HG03520 (cell line): Measurements from ENCODE around the gene ITGA11.

Experiments used
- ATAC-seq: cut with Tn5 transposase; IDR thresholded peaks from one replicate; pipeline ENCODE4 v1.9.1; 2021; ENCODE audit warnings: mild to moderate bottlenecking, moderate library complexity; ENCODE audit not compliant: unreplicated experiment

Gene ITGA11

DNA sequence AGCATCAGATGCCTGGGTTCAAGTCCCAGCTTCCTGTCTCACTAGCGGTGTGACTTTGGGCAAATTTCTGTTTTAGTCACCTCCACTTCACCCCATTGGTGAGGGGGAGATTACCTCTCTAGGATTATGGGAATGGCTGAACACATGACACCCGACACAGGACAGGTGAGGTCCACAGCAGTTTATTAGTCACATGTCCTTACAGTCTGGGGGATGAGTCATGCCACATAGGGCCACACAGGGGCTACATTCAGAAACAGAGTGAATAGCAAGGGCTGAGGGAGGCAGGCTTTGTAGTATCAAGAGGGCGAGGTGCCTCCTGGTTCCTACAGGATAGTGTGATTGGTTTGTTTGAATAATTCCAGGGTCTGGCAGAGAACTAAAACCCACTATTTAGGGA, 15.2 kb upstream of the ITGA11 start:
- no peak for ATAC-seq

DNA sequence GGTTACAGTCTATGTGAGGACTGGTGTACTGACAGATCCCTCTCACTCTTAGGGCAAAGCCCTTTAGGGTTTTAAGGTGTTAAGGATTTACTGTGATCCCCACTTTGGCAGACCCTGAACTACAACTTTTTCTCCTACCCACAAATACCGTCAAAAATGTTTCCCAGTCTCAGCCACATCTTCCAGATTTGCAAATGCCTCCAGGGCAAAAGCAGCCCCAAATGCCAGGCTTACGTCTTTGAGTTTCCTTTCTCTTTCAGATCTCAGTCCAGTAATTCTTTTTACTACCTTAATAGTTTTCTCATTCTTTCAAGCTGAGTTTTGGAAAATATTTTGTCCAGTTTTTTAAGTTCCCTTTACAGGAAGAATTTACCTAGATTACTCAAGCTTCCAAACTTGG, 13.4 kb upstream of the ITGA11 start:
- ATAC-seq: no peak

DNA sequence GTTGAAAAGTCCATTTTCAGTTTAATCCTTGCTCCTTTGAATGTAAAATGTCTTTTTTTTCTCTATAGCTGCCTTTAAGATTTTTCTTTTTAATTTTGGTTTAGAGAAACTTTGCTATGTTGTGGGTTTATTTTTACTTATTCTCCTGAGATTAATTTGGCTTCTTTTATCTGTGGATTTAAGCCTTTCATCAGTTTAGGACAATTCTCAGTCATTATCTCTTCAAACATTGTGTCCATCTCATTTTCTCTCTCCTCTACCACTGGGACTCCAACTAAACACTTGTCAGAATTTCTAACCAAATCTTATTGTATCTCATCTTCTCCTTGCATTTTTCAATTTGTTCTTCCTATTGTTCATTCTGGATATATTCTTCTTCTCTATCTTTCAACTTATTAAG, 12.4 kb upstream of the ITGA11 start:
- ATAC-seq: no peak

DNA sequence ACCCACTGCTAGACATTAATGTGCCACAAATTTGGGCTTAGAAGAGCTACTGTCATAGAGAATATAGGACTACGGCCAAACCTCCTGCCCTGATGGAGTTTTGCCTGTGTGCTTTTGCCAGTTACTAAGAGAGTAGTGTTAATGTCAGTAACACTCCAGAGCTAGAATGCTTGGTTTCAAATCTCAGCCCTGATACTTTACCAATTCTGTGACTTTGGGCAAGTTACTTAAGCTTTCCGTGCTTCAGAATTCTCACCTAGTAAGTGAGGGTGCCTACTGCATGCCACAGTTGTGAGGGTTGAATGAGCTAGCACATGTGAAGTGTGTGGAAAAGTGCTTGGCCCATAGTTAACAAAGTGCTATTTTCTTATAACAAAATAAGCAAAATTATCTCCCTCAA, 10.9 kb upstream of the ITGA11 start:
- ATAC-seq: no peak

DNA sequence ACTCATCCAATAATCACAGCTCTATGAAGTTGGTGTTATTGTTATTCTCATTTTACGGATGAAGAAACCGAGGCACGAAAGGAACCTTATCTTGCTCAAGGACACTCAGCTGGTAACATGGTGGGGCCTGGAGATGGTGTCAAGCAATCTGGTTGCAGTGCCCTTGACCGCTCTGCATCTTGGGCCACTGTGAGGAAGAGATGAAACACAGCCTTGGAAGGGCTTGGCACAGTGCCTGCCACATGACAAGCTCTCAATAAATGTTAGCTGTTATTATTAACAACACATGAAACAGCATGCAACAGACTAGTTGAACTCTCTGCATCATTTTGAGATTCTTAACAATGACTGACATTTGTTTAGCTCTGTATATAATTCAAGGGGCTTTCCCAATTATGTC, 10.1 kb upstream of the ITGA11 start:
- ATAC-seq: no peak

DNA sequence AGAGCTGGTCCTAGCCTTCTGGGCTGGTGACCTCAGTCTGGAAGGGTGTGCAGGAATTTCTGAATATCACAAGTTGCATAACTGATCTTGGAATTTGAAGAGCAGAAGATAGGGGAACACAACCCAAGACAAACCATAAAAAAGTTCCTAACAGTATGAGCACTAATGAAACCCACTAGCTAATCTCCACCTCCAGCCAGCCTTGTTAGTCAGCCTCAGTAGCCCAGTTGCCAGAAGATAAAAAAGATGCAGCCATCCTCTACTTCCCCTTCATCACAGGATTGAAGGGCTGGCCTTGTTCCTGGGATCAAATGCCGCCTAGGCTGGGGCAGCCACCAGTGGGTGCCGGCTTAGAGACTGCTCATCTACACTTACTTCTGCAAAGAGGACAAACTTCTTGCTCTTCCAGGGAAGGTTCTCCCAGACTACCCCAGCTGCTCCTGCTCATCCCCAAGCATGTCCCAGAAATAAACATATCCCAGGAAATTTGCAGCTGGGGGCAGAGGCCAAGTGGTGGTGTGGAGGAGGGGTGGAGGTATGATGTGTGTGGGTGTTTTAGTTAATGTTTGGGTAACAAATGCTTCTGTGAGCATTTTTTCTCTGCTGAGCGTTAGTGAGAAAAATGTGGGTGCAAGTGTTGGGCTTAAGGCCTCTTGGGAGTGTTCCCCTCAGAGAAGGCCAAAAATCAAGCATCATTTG, 9.2 kb upstream of the ITGA11 start:
- ATAC-seq: no peak

DNA sequence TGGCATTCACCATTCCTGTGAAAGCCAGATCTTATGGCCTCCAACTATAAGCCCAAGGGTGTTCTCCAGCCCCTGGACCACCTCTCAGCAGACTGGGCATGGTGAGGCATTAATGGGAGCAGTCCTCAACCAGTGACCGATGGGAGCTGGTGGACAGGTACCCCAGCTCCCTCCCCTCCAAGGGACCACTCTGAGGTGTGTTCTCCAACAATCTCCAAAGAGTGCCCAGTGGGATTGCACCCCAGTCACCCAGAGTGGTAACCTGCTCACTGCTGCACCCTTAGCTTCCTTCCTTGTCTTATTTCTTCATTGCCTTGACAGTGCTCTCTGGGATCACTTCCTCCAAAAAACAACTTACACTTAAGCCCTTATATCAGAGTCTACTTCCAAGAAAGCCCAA, 8.2 kb upstream of the ITGA11 start:
- no peak for ATAC-seq

DNA sequence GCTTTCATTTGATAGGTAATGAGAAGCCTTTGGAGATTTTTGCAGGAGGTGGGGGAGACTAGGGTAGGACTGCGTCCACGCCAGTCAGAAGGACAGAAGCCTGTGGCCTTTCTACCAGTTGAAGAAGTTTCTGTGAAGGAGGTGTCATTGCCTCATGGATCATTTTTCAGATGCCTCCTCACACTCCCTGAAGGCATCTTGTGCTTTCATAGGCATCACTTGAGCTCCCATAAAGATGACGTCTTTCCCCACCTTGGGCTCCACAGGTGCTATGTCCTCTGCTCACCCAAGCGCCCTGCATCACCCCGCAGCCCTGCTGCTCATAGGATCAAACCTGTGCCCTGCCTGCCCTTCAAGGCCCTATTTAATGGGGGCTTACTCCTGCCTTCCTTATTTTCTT, 7.5 kb upstream of the ITGA11 start:
- ATAC-seq: no peak

DNA sequence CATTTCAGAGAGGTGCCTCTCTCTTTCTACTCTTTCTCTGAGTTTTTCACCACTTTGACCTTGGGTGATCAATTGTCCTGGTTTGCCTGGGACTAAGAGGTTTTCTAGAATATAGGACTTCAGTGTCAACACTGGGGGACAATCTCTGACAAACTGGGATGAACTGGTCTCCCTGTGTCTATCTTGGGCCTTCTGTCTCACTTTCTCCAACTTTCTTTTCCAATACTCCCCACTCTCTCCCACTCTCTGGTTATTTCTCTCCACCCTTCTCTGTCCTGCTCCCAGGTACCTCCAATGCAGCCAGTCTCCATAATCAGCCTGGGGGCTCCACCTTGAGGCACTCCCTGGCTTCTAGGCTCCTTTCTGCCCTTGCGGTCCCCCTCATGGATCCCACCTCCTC, 4.7 kb upstream of the ITGA11 start:
- no peak for ATAC-seq

DNA sequence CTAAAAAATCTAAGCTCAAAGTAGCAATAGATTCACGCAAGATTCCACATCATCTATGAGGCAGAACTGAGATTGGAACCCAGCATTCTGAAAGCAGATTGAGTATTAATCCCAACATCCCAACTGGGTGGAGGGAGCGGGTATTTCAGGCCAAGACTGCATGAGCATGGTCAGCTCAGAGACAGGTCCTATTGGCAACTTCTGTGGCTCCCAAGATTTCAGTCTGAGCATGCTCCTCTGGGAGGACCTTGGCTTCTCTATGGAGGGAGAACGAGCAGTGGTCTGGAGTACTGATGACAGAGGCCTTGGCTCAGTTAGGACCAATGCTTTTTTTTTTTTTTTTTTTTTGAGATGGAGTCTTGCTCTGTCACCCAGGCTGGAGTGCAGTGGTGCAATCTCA, 4.0 kb upstream of the ITGA11 start:
- no peak for ATAC-seq

DNA sequence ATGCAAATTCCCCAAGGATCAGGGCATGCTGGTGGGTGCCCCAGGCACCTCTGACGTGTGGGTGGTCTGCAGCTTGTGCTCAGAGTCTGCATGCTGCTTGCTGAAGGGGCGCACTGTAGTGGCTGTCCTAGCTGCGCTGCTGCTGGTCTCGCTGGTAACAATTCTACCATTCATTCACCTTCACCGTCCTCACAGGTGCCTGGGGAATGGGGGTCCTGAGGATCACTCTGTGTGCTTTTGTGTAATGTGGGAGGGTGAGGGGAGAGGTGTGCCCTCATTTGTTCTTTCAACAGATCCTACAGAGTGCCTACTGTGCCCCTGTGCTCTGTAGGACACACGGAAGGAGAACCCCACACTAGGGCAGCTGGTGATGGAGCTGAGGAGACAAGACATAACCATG, 2.1 kb upstream of the ITGA11 start:
- no peak for ATAC-seq

DNA sequence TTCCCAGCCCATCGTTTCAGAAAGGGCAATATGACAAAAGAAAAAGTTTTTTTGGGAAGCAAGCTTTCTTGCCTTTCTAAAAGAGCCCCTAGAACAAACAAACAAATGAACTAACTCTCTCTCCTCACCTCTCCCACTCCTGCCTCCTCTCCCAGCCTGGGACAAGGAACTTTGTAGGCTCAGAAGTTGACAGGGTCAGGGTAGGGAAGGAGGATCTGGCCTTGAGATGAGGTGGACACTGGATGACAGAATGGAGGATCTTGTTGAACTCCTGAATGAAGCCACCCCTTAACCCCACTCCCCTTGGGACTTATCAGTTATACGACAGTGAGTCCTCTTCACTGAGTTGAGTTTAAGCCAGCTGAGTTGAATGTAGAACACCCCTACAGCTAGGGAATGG, 1.6 kb upstream of the ITGA11 start:
- ATAC-seq: no peak

DNA sequence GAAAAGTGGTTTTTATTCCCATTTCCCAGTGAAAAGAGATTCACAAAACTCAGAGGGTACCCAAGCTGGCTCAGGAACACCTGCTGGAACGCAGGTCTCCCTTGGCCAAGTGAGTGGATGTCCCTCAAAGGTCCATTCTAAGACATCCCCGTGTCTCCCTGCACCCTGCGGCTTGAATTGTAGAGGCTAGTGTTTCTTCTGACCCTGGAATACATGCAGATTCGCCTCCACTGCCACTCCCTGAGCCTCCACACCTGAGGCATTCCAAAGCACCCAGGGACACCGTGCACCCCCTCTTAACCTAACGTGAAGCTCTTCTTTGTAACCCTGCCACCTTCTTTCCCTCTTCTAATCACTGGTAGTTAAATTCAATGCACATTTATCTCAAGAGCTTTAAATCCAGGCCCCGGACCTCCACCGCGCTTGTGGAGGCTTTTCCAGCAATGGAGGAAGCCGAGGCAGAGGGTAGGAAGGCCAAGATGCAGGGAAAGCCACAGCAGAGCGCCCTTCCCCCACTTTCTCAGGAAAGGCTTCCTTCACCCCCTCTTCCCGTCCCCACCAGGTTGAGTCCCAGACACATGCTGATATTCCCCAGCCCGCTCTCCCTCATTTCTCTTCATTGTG, 590 bp upstream of the ITGA11 start:
- no peak for ATAC-seq

DNA sequence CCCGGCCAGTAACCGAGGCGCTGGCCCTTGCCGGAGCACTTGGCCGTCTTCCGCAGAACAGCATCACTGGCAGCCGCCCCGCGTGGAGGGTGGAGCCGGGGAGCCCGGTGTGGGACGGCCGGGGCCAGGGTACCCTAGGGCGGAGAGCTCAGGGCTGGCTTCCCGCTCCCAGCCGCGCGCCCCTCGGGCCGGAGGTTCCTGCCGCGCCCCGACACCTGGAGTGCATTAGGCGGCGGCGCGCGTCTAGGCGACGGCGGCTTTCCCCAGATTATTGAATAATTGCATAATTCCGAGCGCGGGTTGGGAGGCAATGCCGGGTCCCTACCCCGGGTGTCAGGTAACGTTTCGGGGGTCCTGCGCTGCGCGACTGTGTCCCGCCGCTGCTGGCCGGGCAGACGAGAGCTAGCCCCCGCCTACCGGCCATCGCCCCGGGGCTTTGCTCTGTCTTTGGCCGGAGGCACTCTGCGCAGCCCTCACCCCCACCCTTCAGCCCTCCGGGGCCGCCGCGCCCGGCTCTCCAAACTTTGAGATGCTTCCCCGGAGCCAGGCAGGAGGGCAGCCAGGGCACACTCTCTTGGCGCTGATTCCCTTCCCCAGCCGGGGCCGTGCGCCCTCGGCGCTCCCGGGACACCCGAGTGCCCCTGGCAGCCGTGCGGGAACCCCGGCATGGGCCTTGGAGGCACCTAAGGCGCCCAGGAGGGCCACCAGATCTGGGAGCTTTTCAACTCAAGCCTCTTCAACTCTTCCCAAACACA, 749 bp downstream of the ITGA11 start:
- no peak for ATAC-seq

DNA sequence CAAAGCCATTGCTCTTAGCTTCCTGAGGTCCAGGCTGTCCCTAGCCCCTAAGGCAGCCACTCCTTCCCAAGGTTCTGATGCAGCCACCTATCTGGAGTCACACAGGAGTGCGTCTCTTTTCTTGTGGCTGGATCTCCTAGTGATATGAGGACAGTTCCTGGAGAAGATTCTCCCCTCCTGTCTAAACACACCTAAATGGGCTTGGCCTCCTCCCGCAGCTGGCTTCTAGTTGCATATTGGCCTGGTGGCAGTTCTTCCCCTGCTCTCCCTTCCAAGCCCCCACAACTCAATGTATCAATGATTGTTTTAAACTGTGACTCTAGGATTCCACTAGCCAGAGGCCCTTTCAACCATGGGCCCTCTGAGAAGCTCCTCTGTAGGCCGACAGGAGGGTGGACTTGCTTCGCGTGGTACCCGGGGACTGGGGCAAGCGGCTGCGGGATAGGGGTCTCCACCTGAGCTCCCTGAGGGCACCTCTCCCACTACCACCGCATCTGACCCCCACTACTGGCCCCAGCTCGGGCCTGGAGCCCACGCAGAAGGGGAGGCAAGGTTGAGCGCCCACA, 1.4 kb downstream of the ITGA11 start:
- ATAC-seq: no peak

DNA sequence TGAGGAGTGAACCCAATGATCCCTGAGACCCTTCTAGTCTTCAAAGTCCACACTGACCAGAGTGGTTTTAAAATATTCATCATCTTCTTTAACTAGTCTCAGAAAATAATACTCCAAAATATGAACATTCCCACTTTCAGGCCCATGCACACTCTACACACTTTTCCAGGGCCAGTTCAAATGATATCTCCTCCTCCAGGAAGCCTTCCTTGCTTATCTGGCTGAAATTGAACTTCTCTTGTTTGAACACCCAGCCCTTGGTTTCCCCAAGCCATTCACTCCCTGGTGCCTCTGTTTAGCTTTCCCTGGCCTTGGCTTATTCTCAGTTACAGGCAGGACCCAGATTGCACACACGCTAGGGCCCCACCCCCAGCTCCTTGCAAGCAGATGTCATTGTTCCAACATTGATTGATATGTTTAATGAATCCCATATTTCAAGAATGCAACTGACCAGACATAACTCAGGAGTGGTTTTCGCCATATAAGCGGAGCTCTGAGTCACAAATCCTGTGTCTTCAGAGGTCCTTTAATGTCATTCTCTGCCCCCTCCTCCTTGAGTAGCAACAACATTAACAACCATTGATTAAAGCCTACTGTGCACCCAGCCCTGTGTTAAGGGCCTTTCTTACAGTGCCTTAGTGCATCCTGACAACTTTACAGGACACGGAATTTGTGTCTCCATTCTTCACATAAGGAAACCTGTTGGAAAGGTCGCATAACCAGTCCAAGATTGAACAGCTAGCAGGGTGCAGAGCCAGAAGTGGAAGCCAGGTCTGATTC, 2.1 kb downstream of the ITGA11 start:
- no peak for ATAC-seq

DNA sequence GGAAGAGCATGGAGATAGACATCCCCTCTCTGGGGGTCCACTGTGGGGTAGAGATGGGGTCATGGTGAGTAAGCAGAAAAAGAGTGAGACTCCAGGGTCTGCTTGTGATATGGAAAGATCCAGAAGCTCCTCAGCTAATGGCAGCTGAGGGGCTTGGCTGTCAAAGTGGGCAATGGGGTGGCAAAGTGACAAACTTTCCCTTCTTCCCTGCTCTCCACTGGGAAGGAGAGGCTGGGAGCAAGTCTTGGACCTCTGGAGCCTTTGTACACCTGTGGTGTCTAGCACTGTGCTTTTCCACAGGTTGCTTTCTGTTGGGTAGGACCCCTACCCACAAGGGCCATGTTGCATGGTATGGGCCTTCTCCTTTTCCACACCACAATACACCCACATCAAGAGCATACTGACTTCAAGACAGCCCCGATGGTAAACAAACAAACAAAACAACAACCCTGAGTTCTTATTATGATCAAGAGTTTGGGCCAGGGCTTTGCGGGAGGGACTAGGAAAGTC, 3.5 kb downstream of the ITGA11 start:
- ATAC-seq: no peak

DNA sequence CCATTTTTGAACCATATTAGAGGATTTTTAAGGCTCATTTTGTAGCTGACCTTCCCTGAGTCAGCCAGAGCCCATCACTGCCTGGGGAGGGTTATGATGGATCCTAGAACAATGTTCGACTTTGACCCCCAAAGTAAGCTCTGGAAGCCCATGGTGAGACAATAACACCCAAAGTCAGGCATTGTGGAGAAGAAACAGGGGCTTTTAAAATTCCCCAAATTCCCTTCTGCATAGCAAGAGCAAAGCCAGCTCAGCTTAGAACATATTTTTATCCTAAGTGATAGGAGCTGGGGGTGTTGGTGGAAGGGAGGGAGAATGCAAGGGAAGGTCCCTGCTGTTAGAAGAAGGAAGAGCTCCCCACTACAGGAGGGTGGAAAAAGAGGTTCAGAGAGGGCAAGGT, 4.0 kb downstream of the ITGA11 start:
- ATAC-seq: no peak

DNA sequence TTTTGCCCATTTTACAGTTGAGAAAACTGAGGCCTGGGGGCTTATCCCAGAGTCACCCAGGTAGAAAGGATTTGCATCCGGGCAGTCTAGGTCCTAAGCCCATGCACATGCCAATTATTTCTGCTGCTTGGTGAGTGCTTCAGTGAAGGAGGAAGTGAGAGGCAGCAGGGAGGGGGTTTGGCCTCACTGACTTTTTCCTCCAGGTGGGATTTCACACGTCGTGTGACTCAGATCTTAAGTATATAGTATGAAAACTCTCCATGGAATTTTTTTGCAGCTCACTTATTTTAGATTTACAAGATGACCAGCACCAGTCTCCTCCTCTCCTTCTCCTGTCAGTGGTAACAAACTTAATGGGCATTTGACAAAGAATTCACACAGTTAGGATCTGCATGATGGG, 4.6 kb downstream of the ITGA11 start:
- ATAC-seq: no peak

DNA sequence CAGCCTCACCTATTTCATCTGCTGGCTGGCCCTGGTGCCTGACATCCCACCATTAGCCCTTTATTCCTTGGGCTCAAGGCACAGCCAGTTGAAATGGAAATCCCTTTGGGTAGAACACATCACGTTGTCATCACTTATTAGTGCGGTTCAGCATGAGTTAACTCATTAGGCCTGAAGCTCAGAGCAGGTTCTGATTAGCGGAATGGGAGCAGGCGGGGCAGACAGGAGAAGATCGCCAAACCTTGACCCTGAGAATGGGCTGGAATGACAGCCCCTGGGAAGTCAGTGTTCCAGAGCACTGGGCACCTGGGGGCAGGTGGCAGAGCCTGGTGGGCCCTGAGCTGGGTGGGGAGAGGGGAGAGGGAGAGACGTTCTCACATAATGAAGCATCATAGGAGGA, 5.8 kb downstream of the ITGA11 start:
- no peak for ATAC-seq

DNA sequence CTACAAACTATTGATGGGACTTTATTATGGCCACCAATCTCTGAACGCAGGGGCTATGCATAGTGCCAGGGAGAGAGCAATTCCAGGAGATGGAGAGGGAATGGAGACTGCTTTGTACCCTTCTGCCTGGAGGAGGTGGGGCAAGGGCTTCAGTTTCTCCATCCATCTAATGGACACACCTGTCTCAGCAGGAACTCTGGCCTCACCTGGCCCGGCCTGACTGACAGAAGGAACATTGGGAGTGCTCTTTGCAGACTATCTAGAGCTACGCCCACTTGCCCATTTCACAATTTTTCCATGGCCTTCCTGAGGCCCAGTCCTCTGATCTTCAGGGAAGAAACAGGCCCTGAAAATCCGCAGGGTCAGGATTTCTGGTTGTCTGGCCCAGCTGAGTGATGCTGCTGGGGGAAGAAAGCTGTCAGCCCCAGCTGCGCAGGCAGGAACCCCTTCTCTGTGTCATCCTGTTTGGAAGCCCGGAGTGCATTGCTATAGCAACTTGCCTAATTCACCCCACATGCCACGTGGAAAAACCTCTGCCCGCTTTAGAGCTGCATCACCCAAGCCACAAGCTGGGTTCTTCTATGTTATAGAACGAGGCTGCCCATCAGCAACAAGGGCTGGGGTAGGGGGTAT, 6.4 kb downstream of the ITGA11 start:
- ATAC-seq: no peak
